ENCODE data around the gene FAM210A.
"Not testable (repeated sequence)": the region's sequence is repeated elsewhere in the genome, so short reads cannot be mapped to it uniquely, and the experiment has no call there.

FAM210A gene

GRCh38 chr18:13700153-13700552 is 26.2 kb downstream of the FAM210A start:
- H3K9me3 ChIP-seq (ENCODE audit: severe bottlenecking): peaks cover 11% of the 10 kb centered on the region
- no peaks in the 10 kb centered on the region for H3K27me3 ChIP-seq (ENCODE audit: insufficient read depth, low read depth, severe bottlenecking)
- no peak for DNase-seq
- no peak overlapping the region for H3K27ac ChIP-seq
- H3K36me3 ChIP-seq: no peaks in the 10 kb centered on the region
- H3K4me3 ChIP-seq (ENCODE audit: low read depth, low read length): no peak overlapping the region
- TF ChIP-seq, protein P1, sequence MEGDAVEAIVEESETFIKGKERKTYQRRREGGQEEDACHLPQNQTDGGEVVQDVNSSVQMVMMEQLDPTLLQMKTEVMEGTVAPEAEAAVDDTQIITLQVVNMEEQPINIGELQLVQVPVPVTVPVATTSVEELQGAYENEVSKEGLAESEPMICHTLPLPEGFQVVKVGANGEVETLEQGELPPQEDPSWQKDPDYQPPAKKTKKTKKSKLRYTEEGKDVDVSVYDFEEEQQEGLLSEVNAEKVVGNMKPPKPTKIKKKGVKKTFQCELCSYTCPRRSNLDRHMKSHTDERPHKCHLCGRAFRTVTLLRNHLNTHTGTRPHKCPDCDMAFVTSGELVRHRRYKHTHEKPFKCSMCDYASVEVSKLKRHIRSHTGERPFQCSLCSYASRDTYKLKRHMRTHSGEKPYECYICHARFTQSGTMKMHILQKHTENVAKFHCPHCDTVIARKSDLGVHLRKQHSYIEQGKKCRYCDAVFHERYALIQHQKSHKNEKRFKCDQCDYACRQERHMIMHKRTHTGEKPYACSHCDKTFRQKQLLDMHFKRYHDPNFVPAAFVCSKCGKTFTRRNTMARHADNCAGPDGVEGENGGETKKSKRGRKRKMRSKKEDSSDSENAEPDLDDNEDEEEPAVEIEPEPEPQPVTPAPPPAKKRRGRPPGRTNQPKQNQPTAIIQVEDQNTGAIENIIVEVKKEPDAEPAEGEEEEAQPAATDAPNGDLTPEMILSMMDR (IDR thresholded peaks at IDR 0.05; ENCODE audit: low read depth, low read length): no peak

- no peaks in the 10 kb centered on the region for H3K27me3 ChIP-seq (ENCODE audit: insufficient read depth, low read depth, severe bottlenecking)
- no peak overlapping the region for H3K4me3 ChIP-seq (ENCODE audit: low read depth, low read length)
- H3K27ac ChIP-seq: no peak overlapping the region
- H3K36me3 ChIP-seq: no peaks in the 10 kb centered on the region
- no peaks in the 10 kb centered on the region for H3K9me3 ChIP-seq (ENCODE audit: severe bottlenecking)
- no peak for DNase-seq
- TF ChIP-seq, protein P1 (IDR thresholded peaks at IDR 0.05; ENCODE audit: low read depth, low read length): no peak
These were observed 29.4 kb downstream of the FAM210A start for GRCh38 chr18:13696961-13697360.

DNA sequence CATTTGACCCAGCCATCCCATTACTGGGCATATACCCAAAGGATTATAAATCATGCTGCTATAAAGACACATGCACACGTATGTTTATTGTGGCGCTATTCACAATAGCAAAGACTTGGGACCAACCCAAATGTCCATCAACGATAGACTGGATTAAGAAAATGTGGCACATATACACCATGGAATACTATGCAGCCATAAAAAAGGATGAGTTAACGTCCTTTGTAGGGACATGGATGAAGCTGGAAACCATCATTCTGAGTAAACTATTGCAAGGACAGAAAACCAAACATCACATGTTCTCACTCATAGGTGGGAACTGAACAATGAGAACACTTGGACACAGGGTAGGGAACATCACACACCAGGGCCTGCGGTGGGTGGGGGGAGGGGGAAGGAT is 31.0 kb downstream of the FAM210A start:
- not testable (repeated sequence) for H3K4me3 ChIP-seq (ENCODE audit: low read depth, low read length); H3K9me3 ChIP-seq (ENCODE audit: severe bottlenecking); DNase-seq; H3K36me3 ChIP-seq; H3K27ac ChIP-seq; H3K27me3 ChIP-seq (ENCODE audit: insufficient read depth, low read depth, severe bottlenecking)

- DNase-seq; H3K27ac ChIP-seq; H3K9me3 ChIP-seq (ENCODE audit: severe bottlenecking); H3K27me3 ChIP-seq (ENCODE audit: insufficient read depth, low read depth, severe bottlenecking); H3K36me3 ChIP-seq; H3K4me3 ChIP-seq (ENCODE audit: low read depth, low read length): not testable (repeated sequence)
These were observed 36.3 kb downstream of the FAM210A start for GRCh38 chr18:13690060-13690459.

- no peak overlapping the region for H3K4me3 ChIP-seq (ENCODE audit: low read depth, low read length)
- no peaks in the 10 kb centered on the region for H3K9me3 ChIP-seq (ENCODE audit: severe bottlenecking)
- TF ChIP-seq, protein P1 (IDR thresholded peaks at IDR 0.05; ENCODE audit: low read depth, low read length): no peak
- no peaks in the 10 kb centered on the region for H3K36me3 ChIP-seq
- no peak for DNase-seq
- no peaks in the 10 kb centered on the region for H3K27me3 ChIP-seq (ENCODE audit: insufficient read depth, low read depth, severe bottlenecking)
- H3K27ac ChIP-seq: no peak overlapping the region
These were observed 37.9 kb downstream of the FAM210A start for GRCh38 chr18:13688191-13689136.

DNA sequence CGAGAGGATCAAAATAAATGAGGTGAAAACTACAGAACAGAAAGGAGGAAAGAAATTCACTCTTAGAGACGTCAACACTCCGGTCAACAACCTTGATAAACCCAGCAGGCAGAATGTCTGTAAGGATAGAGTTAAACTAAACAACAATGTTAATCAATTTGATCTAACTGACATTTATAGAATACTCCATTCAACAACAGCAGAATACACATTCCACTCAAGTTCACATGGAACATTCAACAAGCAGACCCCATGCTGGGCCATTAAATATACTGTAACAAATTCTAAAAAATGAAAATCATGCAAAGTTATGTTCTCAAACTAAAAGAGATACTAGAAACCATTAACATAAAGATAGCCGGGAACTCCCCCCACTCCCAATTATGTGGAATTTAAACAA is 41.8 kb downstream of the FAM210A start:
- 0 out of 2 replicates have a peak, but pooled peaks cover 3% of the 10 kb centered on the region for H3K36me3 ChIP-seq
- no peak overlapping the region for H3K4me3 ChIP-seq (ENCODE audit: low read depth, low read length)
- H3K27me3 ChIP-seq (ENCODE audit: insufficient read depth, low read depth, severe bottlenecking): no peaks in the 10 kb centered on the region
- TF ChIP-seq, protein P1 (IDR thresholded peaks at IDR 0.05; ENCODE audit: low read depth, low read length): no peak
- no peak overlapping the region for H3K27ac ChIP-seq
- no peak for DNase-seq
- H3K9me3 ChIP-seq (ENCODE audit: severe bottlenecking): no peaks in the 10 kb centered on the region

Measured in WERI-Rb-1 (cell line).